Measurements from ENCODE around the gene MAPKAP1.

DNA sequence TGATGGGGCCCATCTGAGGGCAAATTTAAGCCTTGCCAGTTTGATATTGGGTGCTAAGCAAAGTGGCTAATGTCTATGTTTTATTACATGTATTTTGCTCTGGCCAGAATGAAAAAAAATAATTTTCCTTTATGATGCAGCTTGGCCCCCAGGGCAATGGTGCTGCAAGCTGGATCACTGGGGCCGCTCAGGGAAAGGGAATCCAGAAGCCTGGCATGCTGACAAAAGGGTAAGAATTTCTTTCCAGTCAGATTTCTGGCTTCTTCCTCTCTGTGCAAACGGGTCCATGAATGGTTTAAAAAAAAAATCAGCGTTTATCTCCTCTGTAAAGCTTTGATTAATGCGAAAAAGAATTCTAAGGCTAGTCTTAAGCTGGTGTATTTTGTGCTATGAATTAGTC, 138.4 kb downstream of the MAPKAP1 start:
- TF ChIP-seq, protein P1, sequence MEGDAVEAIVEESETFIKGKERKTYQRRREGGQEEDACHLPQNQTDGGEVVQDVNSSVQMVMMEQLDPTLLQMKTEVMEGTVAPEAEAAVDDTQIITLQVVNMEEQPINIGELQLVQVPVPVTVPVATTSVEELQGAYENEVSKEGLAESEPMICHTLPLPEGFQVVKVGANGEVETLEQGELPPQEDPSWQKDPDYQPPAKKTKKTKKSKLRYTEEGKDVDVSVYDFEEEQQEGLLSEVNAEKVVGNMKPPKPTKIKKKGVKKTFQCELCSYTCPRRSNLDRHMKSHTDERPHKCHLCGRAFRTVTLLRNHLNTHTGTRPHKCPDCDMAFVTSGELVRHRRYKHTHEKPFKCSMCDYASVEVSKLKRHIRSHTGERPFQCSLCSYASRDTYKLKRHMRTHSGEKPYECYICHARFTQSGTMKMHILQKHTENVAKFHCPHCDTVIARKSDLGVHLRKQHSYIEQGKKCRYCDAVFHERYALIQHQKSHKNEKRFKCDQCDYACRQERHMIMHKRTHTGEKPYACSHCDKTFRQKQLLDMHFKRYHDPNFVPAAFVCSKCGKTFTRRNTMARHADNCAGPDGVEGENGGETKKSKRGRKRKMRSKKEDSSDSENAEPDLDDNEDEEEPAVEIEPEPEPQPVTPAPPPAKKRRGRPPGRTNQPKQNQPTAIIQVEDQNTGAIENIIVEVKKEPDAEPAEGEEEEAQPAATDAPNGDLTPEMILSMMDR (IDR thresholded peaks at IDR 0.05; ENCODE audit: insufficient read depth, low read length, poor library complexity, severe bottlenecking) = no peak
- TF ChIP-seq EZH2phosphoT487 (conservative IDR thresholded peaks at IDR 0.05; ENCODE audit: low read length) = no peak
